GM21367 (cell line): Measurements from ENCODE around the gene MPHOSPH10.
"Not testable (repeated sequence)": the region's sequence is repeated elsewhere in the genome, so short reads cannot be mapped to it uniquely, and the experiment has no call there.

ENCODE experiments used
- ATAC-seq: cut with Tn5 transposase; IDR thresholded peaks from one replicate; pipeline ENCODE4 v1.9.1; 2021; ENCODE audit not compliant: unreplicated experiment

The MPHOSPH10 gene

DNA sequence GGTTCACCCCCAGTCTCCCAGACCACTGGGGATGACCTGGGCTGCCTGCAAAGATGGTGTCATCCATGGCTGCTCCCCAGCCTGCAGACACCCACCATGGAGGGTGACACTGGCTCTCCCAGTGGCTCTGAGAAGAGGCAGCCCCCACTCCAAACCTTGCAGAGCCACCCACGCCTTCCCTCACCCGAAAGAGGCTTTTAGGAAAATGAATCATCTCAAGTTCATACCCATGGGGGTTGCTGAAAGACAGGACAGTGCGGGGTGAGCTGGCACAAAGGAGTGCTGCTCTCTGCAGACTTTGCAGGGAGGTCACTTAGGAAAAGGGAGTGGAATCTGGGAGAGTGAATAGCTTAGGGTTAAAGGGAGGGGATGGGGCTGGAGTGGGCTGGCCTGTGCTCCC is 36.4 kb downstream of the MPHOSPH10 start:
- no peak for ATAC-seq

DNA sequence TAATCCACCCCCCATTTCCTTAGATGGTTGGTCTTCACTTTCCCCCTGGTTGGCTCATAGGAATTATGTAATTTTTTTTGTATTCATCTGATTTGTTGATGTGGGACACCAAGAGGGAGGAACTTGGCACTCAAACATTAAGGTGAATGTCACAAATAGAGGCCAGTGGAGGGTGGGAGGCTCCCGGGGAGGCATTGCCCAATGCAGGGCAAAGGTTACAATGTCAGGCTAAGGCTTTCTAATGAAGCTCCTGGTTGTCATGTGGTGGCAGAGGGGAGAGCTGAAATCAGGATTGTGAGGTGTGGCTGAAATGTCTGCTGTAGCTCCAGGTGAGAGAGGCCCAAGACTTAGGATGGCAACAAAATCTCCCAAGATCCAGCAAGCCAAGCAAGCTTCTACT is 42.7 kb downstream of the MPHOSPH10 start:
- no peak for ATAC-seq

DNA sequence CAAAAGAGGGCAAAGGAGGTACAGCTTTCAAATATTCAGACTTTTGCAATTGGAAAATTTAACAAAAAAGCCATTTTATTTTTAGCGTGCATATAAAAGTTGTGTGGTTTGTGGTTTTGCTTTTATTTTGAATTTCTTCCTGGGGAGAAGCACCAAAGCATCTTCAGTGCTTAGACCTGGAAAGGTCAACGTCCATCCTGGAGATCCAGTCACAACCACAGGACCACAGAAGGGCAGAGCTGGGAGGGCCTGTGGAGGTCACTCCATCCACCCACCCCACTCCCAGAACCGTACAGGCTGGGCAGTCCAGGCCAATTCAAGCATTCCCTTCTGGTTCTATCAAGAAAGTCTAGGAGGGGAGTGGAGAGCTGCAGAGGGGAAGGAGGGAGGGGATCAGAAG is 43.8 kb downstream of the MPHOSPH10 start:
- ATAC-seq = no peak

DNA sequence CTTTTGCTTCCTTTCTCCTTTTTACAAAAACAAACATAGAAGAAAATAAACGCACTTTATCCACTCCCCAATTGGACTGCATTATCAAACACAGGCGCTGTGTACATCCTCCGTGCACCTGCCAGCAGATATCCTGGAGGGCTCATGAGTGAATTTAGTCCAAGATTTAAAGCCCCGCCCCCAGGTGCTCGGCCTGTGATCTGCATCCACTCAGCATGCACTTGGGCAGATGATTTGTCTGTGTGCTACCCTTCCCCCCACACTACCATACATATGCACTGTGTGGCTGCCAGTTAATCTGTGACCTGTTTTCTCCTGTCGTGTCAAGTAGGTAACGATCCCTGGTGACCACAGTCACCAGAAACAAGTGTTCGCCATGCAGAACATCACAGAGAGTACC is 48.4 kb downstream of the MPHOSPH10 start:
- ATAC-seq = not testable (repeated sequence)

DNA sequence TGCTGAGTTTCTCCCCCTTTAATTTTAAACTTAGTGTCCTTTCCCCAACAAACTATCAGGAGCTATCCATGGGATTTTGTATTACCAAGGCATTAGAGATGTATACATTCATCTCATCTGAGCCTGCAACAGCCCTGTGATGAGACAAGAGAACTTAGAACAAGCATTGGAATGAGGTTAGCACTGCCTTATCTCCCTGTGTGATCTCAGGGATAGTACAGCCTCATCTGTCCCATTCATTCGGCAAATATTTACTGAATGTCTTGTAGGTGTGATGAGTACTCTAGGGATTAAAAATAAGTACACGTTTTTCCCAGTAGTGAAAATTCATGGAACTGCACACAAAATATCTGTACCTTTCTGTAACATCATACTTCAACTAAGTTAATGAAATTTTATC is 50.9 kb downstream of the MPHOSPH10 start:
- ATAC-seq = no peak

DNA sequence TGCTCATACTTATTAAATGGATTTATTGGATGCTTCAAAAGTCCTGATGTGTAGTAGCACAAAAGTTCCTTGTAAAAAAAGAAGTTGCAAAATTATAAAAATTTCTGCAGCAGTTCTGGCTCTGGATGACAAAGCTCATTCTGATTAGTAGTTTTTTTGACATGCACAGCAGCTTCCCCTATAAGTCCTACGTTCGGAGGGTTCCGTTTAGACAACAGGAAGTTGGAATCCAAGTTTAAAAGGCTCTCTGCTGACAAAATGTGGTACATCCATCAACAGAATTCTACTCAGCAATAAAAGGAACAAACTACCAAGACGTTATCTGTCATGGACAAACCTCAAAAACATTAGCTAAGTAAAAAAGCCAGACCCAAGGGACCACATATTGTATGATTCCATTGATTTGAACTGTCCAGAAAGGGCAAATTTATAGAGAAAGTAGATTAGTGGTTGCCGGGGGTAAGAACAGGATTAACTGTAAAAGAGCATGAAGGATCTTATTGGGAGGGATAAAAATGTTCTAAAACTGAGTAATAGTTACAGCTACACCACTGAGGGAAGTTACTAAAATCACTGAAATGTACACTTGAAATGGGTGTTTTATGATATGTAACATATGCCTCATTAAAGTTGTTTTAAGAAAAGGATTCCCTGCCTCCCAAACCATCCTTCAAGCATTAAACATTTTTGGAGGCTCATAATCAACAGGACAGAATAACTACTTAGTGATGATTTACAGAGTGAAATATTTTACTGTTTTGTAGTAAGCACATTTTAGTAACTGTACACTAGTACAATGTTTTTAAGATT is 53.1 kb downstream of the MPHOSPH10 start:
- ATAC-seq = not testable (repeated sequence)

DNA sequence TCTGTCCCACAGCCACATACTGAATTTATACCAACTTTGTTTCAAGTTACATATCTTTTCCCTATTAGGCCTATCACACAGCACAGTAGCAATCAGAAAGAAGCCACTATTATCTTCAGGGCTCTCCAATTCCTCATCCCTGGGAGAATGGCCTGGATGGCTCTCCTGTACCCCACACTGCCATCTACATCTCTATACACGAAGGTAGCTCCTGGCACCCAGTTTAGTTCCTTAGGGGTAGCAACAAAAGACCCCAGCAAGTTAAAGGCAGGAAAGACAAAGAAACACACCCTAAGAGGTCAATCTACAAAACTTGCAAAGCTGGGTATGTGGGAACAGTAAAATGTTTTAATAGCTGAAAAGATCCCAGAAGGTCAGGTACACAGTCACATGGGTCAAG is 56.5 kb downstream of the MPHOSPH10 start:
- no peak for ATAC-seq

DNA sequence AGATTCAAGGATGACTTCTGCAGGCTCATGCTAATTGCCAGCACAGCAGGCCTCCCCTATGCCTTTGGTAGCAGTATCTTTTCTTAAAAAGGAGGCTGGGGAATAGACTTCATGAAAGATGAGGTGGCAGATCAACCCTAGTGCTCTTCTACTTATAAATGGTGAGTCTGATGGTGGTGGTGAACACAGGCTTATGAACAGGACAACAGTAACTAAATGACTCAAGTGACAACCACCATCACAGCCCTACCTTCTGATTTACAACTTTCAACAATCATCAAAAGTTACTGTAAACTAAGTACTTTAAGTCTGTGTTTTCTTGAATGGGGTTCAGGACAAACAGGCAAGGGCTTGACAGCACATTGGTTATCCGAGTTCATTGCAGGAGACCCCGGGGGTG is 57.2 kb downstream of the MPHOSPH10 start:
- ATAC-seq = no peak

DNA sequence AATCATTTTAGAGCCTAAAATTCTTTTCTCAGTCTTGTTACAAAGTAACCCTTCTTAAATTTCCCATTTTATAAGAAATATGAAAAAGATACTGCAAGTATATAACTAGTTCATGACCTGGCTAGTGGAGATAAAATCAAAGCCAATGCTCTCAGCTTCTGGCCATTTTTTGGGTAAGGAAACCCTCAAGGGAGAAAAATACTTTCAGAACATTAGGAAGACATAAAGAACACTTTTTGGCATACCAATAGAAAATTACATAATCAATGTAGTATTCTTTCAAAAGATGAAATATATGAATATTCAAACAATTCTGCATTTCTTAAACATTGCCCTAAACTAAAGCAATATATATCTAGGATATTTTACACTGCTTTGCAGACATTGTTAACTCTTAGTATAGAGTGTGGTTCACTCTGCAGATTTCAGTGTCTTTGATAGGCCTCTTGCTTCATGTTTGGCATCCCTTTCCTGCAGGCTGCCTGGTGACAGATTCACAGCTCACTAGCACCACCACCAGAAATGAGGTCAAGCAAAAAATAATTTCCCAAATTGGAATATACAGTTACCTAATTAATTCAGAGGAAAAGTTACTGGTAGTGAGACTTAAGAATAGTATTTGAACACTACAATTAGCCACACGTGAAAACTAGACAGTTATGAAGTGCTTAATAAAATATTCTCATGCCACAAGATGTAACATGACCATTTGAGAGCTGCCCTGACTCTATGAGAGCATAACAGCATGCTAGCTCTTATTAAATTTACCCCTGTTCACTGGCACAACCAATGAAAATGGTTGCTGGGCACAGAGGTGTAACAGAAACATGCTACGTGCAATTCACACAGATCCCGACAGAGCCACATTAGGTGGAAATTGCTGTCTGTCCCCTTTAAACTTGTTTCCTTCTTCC is 60.5 kb downstream of the MPHOSPH10 start:
- ATAC-seq = no peak

DNA sequence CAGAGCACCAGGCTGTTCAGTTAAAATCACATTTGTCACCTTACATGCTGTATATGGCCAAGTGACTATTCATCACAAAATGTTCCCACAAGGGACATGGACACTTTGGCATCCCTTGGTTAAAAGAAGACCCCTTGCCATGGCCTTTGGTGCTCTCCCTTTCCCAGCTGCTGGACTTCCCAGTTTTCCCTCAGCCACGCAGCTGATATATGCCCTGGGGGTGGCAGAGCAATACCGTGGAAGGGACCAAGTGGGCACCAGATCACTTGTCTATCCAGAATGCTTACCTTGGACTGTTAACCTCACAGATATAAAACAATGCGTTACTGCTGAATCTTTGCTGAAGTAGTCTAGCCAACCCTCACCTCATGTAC is 61.1 kb downstream of the MPHOSPH10 start:
- ATAC-seq = no peak
